ENCODE data around the gene C10orf105. TPM values are rescaled to one million over a fixed set of nuclear protein-coding genes. Genes with fewer than 3 reads are reported as not detected.

The C10orf105 gene
- total RNA-seq, 4 donors from 2014 or later: 0.20 to 0.42 (median 0.26) TPM

Other genes with a start within 250 kb of the C10orf105 start
- 100 to 1,000 TPM; 133 to 227 (median 151) TPM for gene VSIR, start 53.7 kb upstream of the C10orf105 start, total RNA-seq
- gene PSAP, start 131.5 kb upstream of the C10orf105 start, total RNA-seq: 1,000 to 10,000 TPM in 1 of 4 donors, 100 to 1,000 TPM in 3; 757 to 1,009 (median 906) TPM
- gene CHST3, start 244.6 kb upstream of the C10orf105 start, total RNA-seq: 10 to 100 TPM; 41.2 to 56.4 (median 47.4) TPM